HEK293 (cell line): ENCODE measurements around the gene PRSS12.

Source experiments
- GLI2 ChIP-seq: fragments of 450-650 bp; formaldehyde crosslinking; IDR thresholded peaks from 2 replicates; pipeline ENCODE4; 2017; ENCODE audit warnings: missing biosample characterization, missing genetic modification characterization, low read depth, borderline replicate concordance
- KLF7 ChIP-seq: fragments of 450-650 bp; formaldehyde crosslinking; IDR thresholded peaks from 2 replicates; pipeline ENCODE4 v1.5.1; 2016; ENCODE audit warnings: missing biosample characterization, missing genetic modification characterization, borderline replicate concordance
- PRDM2 ChIP-seq: fragments of 450-650 bp; formaldehyde crosslinking; IDR thresholded peaks from 2 replicates; pipeline ENCODE4 v1.5.1; 2016; ENCODE audit warnings: missing biosample characterization, missing genetic modification characterization, borderline replicate concordance
- ZBTB44 ChIP-seq: fragments of 450-650 bp; IDR thresholded peaks from 2 replicates; pipeline ENCODE4 v1.5.1; 2018; ENCODE audit warnings: missing biosample characterization, mild to moderate bottlenecking, missing genetic modification characterization
- ZIC2 ChIP-seq: fragments of 450-650 bp; formaldehyde crosslinking; IDR thresholded peaks from 2 replicates; pipeline ENCODE4 v1.5.1; 2016; ENCODE audit warnings: missing biosample characterization, missing genetic modification characterization
- ZNF133 ChIP-seq: fragments of 450-650 bp; formaldehyde crosslinking; IDR thresholded peaks from 2 replicates; pipeline ENCODE4 v1.5.1; 2016; ENCODE audit warnings: missing biosample characterization, missing genetic modification characterization
- ZNF157 ChIP-seq: fragments of 450-650 bp; formaldehyde crosslinking; IDR thresholded peaks from 2 replicates; pipeline ENCODE4 v1.5.1; 2016; ENCODE audit warnings: missing biosample characterization, missing genetic modification characterization
- ZNF169 ChIP-seq: fragments of 450-650 bp; formaldehyde crosslinking; IDR thresholded peaks from 2 replicates; pipeline ENCODE4 v1.5.1; 2016; ENCODE audit warnings: missing biosample characterization, missing genetic modification characterization
- ZNF19 ChIP-seq: fragments of 450-650 bp; formaldehyde crosslinking; IDR thresholded peaks from 2 replicates; pipeline ENCODE4; 2016; ENCODE audit warnings: missing biosample characterization, missing genetic modification characterization, low read depth
- ZNF211 ChIP-seq: fragments of 450-650 bp; formaldehyde crosslinking; IDR thresholded peaks from 2 replicates; pipeline ENCODE4 v1.5.1; 2016; ENCODE audit warnings: low read depth, missing biosample characterization, missing genetic modification characterization
- ZNF221 ChIP-seq: fragments of 450-650 bp; formaldehyde crosslinking; IDR thresholded peaks from 2 replicates; pipeline ENCODE4 v1.5.1; 2017; ENCODE audit warnings: missing biosample characterization, missing genetic modification characterization, borderline replicate concordance
- ZNF266 ChIP-seq: fragments of 450-650 bp; formaldehyde crosslinking; IDR thresholded peaks from 2 replicates; pipeline ENCODE4 v1.5.1; 2016; ENCODE audit warnings: missing biosample characterization, missing genetic modification characterization, low read depth
- ZNF302 ChIP-seq: fragments of 450-650 bp; formaldehyde crosslinking; IDR thresholded peaks from 2 replicates; pipeline ENCODE4 v1.5.1; 2016; ENCODE audit warnings: missing biosample characterization, missing genetic modification characterization, low read depth
- ZNF354C ChIP-seq: fragments of 450-650 bp; formaldehyde crosslinking; IDR thresholded peaks from 2 replicates; pipeline ENCODE4 v1.5.1; 2016; ENCODE audit warnings: missing biosample characterization, missing genetic modification characterization, low read depth, borderline replicate concordance
- ZNF398 ChIP-seq: fragments of 450-650 bp; formaldehyde crosslinking; IDR thresholded peaks from 2 replicates; pipeline ENCODE4 v1.5.1; 2017; ENCODE audit warnings: missing biosample characterization, missing genetic modification characterization
- ZNF404 ChIP-seq: fragments of 450-650 bp; formaldehyde crosslinking; IDR thresholded peaks from 2 replicates; pipeline ENCODE4 v1.5.1; 2017; ENCODE audit warnings: missing biosample characterization, missing genetic modification characterization
- ZNF416 ChIP-seq: fragments of 450-650 bp; formaldehyde crosslinking; IDR thresholded peaks from 2 replicates; pipeline ENCODE4 v1.5.1; 2016; ENCODE audit warnings: missing biosample characterization, missing genetic modification characterization
- ZNF426 ChIP-seq: fragments of 450-650 bp; formaldehyde crosslinking; IDR thresholded peaks from 2 replicates; pipeline ENCODE4 v1.5.1; 2017; ENCODE audit warnings: missing biosample characterization, missing genetic modification characterization, mild to moderate bottlenecking, inconsistent platforms, moderate library complexity
- ZNF514 ChIP-seq: fragments of 450-650 bp; formaldehyde crosslinking; IDR thresholded peaks from 2 replicates; pipeline ENCODE4 v1.5.1; 2016; ENCODE audit warnings: missing biosample characterization, missing genetic modification characterization
- ZNF529 ChIP-seq: fragments of 450-650 bp; formaldehyde crosslinking; IDR thresholded peaks from 2 replicates; pipeline ENCODE4 v1.5.1; 2017; ENCODE audit warnings: missing genetic modification characterization, missing biosample characterization; ENCODE audit not compliant: insufficient replicate concordance
- ZNF544 ChIP-seq: fragments of 450-650 bp; formaldehyde crosslinking; IDR thresholded peaks from 2 replicates; pipeline ENCODE4 v1.5.0; 2017; ENCODE audit warnings: missing biosample characterization, missing genetic modification characterization
- ZNF639 ChIP-seq: fragments of 450-650 bp; formaldehyde crosslinking; IDR thresholded peaks from 2 replicates; pipeline ENCODE4 v1.5.1; 2016; ENCODE audit warnings: missing biosample characterization, missing genetic modification characterization
- ZNF664 ChIP-seq: fragments of 450-650 bp; formaldehyde crosslinking; IDR thresholded peaks from 2 replicates; pipeline ENCODE4 v1.5.1; 2016; ENCODE audit warnings: missing biosample characterization, missing genetic modification characterization
- ZNF747 ChIP-seq: fragments of 450-650 bp; formaldehyde crosslinking; IDR thresholded peaks from 2 replicates; pipeline ENCODE4 v1.5.1; 2016; ENCODE audit warnings: missing biosample characterization, missing genetic modification characterization
- ZNF76 ChIP-seq: fragments of 450-650 bp; formaldehyde crosslinking; IDR thresholded peaks from 2 replicates; pipeline ENCODE4; 2016; ENCODE audit warnings: low read depth, missing biosample characterization, missing genetic modification characterization, borderline replicate concordance
- ZNF785 ChIP-seq: fragments of 450-650 bp; formaldehyde crosslinking; IDR thresholded peaks from 2 replicates; pipeline ENCODE4 v1.5.1; 2016; ENCODE audit warnings: missing biosample characterization, missing genetic modification characterization
- ZSCAN16 ChIP-seq: fragments of 450-650 bp; formaldehyde crosslinking; IDR thresholded peaks from 2 replicates; pipeline ENCODE4 v1.5.1; 2016; ENCODE audit warnings: missing biosample characterization, missing genetic modification characterization
- TF ChIP-seq, protein P1 (sequence below): fragments of 450-650 bp; formaldehyde crosslinking; IDR thresholded peaks from 2 replicates; pipeline ENCODE4 v1.5.1; 2017; ENCODE audit warnings: missing biosample characterization, mild to moderate bottlenecking, missing genetic modification characterization, moderate library complexity

Gene PRSS12

DNA sequence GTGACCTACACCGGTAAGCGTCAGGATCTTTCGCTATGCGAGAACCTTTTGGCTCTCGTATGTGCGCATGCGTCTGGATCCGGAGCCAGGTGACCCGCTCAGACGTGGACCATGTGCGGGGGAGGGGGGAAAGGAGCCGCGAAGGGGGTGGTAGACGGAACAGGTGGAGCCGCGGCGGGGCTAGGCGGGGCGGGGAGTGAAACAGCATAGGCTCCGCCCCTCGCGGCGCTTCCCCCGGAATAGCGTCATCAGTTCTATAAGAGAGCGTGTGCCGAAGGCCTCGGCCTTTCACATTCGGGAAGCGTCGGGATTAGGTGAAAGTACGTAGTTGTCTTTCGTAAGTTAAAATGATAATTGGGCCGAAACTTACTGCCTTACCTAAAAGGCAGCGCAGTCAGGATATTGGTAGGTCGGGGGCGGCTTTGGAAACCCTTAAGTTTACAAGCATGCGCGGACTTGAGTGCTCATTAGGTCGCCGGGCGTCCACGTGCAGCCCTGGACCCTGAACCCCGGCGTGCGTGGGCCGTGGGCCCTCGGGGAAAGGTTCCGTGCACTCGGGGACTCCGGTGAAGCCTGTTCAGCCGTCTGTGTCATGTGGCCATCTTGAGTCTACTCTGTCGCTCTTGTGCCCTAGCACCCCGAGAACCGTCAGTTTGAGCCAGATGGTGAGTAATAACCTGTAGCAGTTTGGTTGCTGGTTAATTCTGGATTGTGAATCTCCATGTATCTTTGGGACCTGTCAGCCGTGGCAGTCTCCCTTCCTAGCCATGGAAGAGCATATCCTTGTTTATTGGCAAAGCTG is 74.1 kb downstream of the PRSS12 start (continued):
- TF ChIP-seq PRDM2 (tag by site-specific recombination) (no peak), ZNF19 (tag by site-specific recombination) (no peak), ZSCAN16 (tag by site-specific recombination) (no peak), ZNF529 (tag by site-specific recombination) (no peak), ZNF169 (tag by site-specific recombination) (no peak), ZNF211 (tag by site-specific recombination) (no peak), ZNF157 (tag by site-specific recombination) (no peak), ZIC2 (tag by site-specific recombination) (no peak), ZNF398 (tag by site-specific recombination) (peak; percentile 49; the same call in 1 of the 2 replicates), ZNF416 (no peak), KLF7 (tag by site-specific recombination) (no peak), ZBTB44 (tag by site-specific recombination) (no peak), ZNF302 (tag by site-specific recombination) (no peak), GLI2 (tag by site-specific recombination) (no peak), ZNF133 (no peak), ZNF404 (tag by site-specific recombination) (no peak), ZNF785 (tag by site-specific recombination) (no peak), ZNF76 (tag by site-specific recombination) (no peak), ZNF747 (tag by site-specific recombination) (no peak), ZNF426 (tag by site-specific recombination) (no peak), ZNF544 (tag by site-specific recombination) (no peak), ZNF639 (no peak), ZNF266 (tag by site-specific recombination) (no peak), ZNF221 (tag by site-specific recombination) (no peak), ZNF664 (no peak), ZNF354C (no peak), ZNF514 (no peak)
- TF ChIP-seq, protein P1, sequence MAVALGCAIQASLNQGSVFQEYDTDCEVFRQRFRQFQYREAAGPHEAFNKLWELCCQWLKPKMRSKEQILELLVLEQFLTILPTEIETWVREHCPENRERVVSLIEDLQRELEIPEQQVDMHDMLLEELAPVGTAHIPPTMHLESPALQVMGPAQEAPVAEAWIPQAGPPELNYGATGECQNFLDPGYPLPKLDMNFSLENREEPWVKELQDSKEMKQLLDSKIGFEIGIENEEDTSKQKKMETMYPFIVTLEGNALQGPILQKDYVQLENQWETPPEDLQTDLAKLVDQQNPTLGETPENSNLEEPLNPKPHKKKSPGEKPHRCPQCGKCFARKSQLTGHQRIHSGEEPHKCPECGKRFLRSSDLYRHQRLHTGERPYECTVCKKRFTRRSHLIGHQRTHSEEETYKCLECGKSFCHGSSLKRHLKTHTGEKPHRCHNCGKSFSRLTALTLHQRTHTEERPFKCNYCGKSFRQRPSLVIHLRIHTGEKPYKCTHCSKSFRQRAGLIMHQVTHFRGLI (tag by site-specific recombination): no peak
